ENCODE measurements around the gene SPEG.

DNA sequence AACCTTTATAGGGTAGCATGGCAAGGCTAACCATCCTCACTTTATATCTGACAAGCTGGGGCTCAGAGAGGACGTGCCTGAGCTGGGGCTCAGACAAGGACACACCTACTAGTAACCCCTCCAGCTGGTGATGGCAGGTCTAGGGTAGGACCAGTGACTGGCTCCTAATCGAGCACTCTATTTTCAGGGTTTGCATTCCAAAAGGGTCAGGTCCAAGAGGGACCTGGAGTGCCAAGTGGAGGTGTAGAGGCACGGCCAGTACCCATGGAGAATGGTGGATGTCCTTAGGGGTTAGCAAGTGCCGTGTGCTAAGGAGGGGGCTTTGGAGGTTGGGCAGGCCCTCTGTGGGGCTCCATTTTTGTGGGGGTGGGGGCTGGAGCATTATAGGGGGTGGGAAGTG, 17.7 kb upstream of the SPEG start:
- TF ChIP-seq, protein P1, sequence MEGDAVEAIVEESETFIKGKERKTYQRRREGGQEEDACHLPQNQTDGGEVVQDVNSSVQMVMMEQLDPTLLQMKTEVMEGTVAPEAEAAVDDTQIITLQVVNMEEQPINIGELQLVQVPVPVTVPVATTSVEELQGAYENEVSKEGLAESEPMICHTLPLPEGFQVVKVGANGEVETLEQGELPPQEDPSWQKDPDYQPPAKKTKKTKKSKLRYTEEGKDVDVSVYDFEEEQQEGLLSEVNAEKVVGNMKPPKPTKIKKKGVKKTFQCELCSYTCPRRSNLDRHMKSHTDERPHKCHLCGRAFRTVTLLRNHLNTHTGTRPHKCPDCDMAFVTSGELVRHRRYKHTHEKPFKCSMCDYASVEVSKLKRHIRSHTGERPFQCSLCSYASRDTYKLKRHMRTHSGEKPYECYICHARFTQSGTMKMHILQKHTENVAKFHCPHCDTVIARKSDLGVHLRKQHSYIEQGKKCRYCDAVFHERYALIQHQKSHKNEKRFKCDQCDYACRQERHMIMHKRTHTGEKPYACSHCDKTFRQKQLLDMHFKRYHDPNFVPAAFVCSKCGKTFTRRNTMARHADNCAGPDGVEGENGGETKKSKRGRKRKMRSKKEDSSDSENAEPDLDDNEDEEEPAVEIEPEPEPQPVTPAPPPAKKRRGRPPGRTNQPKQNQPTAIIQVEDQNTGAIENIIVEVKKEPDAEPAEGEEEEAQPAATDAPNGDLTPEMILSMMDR (IDR thresholded peaks at IDR 0.05; ENCODE audit: low read length): no peak
- no peak for TF ChIP-seq EZH2 (IDR thresholded peaks at IDR 0.05; ENCODE audit: borderline replicate concordance, low read length)

All from OCI-LY1 (cell line).